Lower lobe of right lung (tissue), 2 donors: ENCODE data around the gene ERP27. TPM values are rescaled to one million over a fixed set of nuclear protein-coding genes. Genes with fewer than 3 reads are reported as not detected.

Experiments used
- ATAC-seq, 2 donors: fragments of 200-7000 bp; cut with Tn5 transposase; one replicate each; pipeline ENCODE4 v1.9.1; 2020 to 2022; ENCODE audit warnings: mild to moderate bottlenecking in 2 of 2, moderate library complexity in 2 of 2
- DNase-seq: peaks from one replicate; pipeline ENCODE4 v3.0.0-alpha.2; 2020
- H3K27ac ChIP-seq: fragments of 200-600 bp; one replicate; pipeline ENCODE4 v1.8.0; 2022
- H3K27me3 ChIP-seq: fragments of 200-600 bp; one replicate; pipeline ENCODE4 v1.8.0; 2022; ENCODE audit warnings: low read depth
- H3K36me3 ChIP-seq: fragments of 200-600 bp; one replicate; pipeline ENCODE4 v1.8.0; 2022; ENCODE audit warnings: mild to moderate bottlenecking
- H3K4me1 ChIP-seq: fragments of 200-600 bp; one replicate; pipeline ENCODE4 v1.8.0; 2022
- H3K4me3 ChIP-seq: fragments of 200-600 bp; one replicate; pipeline ENCODE4 v1.8.0; 2022; ENCODE audit warnings: mild to moderate bottlenecking
- H3K9me3 ChIP-seq: fragments of 200-600 bp; one replicate; pipeline ENCODE4 v1.8.0; 2022
- intact Hi-C: fragments of 100-400 bp; cut with DNase I; formaldehyde crosslinking; loops from one replicate; pipeline ENCODE4 v1.11.0; 2022
- long read RNA-seq: library from polyadenylated mRNA; unstranded; transcript quantifications from one replicate; pipeline ENCODE4 v2.0.0, GENCODE V29; 2021
- total RNA-seq: library from RNA; stranded (reverse); fragmentation: NEBNext Ultra II Directional; extraction: Animal tissue kit (Norgen Biotek cat#: 25700); gene quantifications from one replicate; pipeline ENCODE4 v1.2.1, GENCODE V29; 2021
- TF ChIP-seq, protein P1 (sequence below): fragments of 200-600 bp; IDR thresholded peaks from one replicate; pipeline ENCODE4 v1.8.0; 2022; ENCODE audit warnings: antibody characterized with exemption, mild to moderate bottlenecking
- donor health status: DM: no; HTN: yes; CAD: no; lungs with severe emphysema.

The ERP27 gene
- total RNA-seq: 16.2 TPM
- long read RNA-seq, transcript ERP27-202 (5 exons, 993 nt): major isoform, 17 of 23 reads
- long read RNA-seq, partial matches to known transcripts: 3 of 23 reads
- long read RNA-seq, other reads (novel, unspliced or antisense): 3 of 23 reads

DNA sequence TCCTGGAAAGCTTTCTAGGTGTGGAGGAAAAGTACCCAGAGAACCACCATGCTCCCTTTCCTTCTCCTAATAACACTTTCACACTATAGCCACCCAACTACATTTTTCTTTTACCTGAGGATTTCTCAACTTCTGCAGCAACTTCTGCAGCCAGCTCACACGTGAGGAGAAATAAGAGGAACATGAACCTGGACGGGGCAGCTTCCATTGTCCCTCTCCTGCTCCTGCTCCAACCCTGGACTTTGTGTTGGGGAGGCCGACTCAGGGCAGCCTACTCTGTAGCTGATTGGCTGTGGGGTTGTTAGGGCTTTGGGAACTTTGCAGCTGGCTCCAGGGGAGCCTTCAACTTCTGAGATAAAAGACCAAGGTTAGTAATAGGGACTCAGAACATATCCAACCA lies at the start of gene ERP27:
Gene ERP27 (minus strand): TSS at position 237 of the 400 bp plus-strand sequence. CDS start 29 bp downstream, at position 208.
- no peaks in the 10 kb centered on the region for H3K27me3 ChIP-seq
- H3K9me3 ChIP-seq: no peaks in the 10 kb centered on the region
- TF ChIP-seq, protein P1, sequence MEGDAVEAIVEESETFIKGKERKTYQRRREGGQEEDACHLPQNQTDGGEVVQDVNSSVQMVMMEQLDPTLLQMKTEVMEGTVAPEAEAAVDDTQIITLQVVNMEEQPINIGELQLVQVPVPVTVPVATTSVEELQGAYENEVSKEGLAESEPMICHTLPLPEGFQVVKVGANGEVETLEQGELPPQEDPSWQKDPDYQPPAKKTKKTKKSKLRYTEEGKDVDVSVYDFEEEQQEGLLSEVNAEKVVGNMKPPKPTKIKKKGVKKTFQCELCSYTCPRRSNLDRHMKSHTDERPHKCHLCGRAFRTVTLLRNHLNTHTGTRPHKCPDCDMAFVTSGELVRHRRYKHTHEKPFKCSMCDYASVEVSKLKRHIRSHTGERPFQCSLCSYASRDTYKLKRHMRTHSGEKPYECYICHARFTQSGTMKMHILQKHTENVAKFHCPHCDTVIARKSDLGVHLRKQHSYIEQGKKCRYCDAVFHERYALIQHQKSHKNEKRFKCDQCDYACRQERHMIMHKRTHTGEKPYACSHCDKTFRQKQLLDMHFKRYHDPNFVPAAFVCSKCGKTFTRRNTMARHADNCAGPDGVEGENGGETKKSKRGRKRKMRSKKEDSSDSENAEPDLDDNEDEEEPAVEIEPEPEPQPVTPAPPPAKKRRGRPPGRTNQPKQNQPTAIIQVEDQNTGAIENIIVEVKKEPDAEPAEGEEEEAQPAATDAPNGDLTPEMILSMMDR: no peak
- DNase-seq (no peak), ATAC-seq (no peak)
- peaks cover 19% of the 10 kb centered on the region for H3K36me3 ChIP-seq
- no peak within 1 kb of the TSS for H3K27ac ChIP-seq
- intact Hi-C loops: no loop called here
- H3K4me3 ChIP-seq: no peak within 1 kb of the TSS
- H3K4me1 ChIP-seq: no peaks in the 10 kb centered on the region

DNA sequence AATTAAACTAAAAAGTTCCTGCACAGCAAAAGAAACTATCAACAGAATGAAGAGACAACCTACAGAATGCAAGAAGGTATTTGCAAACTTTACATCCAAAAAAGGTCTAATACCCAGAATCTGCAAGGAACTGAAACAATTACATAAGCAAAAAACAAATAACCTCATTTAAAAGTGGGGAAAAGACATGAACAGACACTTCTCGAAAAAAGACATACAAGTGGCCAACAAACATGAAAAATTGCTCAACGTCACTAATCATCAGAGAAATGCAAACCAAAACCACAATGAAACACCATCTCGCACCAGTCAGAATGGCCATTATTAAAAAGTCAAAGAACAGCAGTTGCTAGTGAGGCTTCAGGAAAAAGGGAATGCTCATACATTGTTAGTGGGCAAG lies 49.7 kb upstream of the ERP27 start:
- intact Hi-C loops: no loop called here

DNA sequence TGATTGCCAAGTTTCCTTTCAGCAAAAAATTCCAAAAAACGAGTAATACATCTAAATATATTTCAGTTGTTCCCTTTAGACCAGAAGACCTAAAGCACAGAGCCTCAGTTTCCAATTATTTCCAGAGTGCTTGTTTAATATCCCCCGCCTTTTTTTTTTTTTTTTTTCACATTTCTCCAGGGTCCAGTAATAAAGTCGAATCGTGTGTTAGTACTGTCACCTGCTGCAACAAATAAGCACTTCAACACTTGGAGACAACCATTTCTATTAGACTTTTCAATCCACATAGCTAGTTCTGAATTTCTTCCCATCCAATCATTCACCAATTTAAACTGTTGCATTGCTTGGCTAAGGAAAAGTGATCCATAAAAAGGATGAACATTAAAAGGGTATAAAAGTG lies 48.1 kb upstream of the ERP27 start:
- Histone ChIP-seq H3K4me3 (no peak overlapping the region), H3K4me1 (peaks cover 7% of the 10 kb centered on the region), H3K36me3 (no peaks in the 10 kb centered on the region), H3K9me3 (no peaks in the 10 kb centered on the region), H3K27me3 (no peaks in the 10 kb centered on the region), H3K27ac (no peak overlapping the region)
- intact Hi-C loops: no loop called here
- no peak for ATAC-seq
- no peak for DNase-seq
- TF ChIP-seq, protein P1: no peak

More for the DNA sequence above, 49.7 kb upstream of the ERP27 start:
- H3K27ac ChIP-seq: no peak overlapping the region
- ATAC-seq (no peak), DNase-seq (no peak)
- H3K4me3 ChIP-seq: no peak overlapping the region
- no peaks in the 10 kb centered on the region for H3K36me3 ChIP-seq
- peaks cover 5% of the 10 kb centered on the region for H3K4me1 ChIP-seq
- no peaks in the 10 kb centered on the region for H3K9me3 ChIP-seq
- TF ChIP-seq, protein P1: no peak
- H3K27me3 ChIP-seq: no peaks in the 10 kb centered on the region

DNA sequence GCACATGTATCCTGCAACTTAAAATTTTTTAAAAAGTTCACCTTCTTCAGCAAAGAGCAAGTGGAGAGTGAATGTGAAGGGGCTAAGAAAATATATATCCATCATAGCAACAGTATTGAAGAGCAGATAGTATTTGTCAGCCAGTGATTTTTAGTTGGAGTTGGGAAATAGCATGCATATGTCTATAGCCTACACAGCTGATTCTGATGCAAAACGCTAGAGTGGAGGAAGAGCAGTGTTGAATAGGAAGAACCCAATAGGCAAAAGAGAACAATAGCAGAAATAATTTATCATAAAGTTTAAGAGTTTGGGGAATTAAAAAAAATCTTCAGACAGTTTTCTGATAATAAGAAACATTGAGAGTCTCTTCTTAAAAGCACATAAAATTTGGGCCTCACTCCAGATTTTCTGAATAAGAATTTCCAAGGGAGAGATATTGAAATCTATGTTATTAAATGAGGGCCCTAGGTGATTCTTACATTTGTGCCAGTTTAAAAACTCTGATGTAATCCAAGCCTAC lies 46.5 kb upstream of the ERP27 start:
- no peak for ATAC-seq
- no peaks in the 10 kb centered on the region for H3K9me3 ChIP-seq
- H3K27ac ChIP-seq: no peak overlapping the region
- no peaks in the 10 kb centered on the region for H3K36me3 ChIP-seq
- H3K4me3 ChIP-seq: no peak overlapping the region
- intact Hi-C loops: no loop called here
- peaks cover 7% of the 10 kb centered on the region for H3K4me1 ChIP-seq
- H3K27me3 ChIP-seq: no peaks in the 10 kb centered on the region
- TF ChIP-seq, protein P1: no peak
- no peak for DNase-seq

DNA sequence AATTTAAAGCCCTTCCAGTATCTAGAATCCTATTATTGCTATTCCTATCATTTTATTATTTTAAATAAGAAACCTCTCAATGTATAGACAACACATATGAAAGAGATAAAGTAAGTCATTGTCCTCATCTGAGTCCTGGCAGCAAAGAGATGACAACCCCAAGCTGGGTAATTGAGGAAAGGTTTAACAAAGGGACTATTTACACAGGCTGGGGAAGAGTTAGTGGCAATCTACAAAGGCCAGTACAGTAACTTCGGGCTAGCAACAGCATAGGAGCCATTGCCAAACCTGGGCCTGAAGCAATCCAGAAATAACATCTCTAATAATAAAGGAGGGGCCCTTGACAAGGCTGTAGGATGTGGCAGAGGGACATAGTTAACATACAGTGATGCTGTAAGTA lies 45.7 kb upstream of the ERP27 start:
- no peaks in the 10 kb centered on the region for H3K36me3 ChIP-seq
- TF ChIP-seq, protein P1: no peak
- DNase-seq (no peak), ATAC-seq (no peak)
- H3K27me3 ChIP-seq: no peaks in the 10 kb centered on the region
- peaks cover 7% of the 10 kb centered on the region for H3K4me1 ChIP-seq
- no peak overlapping the region for H3K4me3 ChIP-seq
- no peak overlapping the region for H3K27ac ChIP-seq
- H3K9me3 ChIP-seq: no peaks in the 10 kb centered on the region
- intact Hi-C loops: no loop called here
